ENCODE results near the gene TFEC.

DNA sequence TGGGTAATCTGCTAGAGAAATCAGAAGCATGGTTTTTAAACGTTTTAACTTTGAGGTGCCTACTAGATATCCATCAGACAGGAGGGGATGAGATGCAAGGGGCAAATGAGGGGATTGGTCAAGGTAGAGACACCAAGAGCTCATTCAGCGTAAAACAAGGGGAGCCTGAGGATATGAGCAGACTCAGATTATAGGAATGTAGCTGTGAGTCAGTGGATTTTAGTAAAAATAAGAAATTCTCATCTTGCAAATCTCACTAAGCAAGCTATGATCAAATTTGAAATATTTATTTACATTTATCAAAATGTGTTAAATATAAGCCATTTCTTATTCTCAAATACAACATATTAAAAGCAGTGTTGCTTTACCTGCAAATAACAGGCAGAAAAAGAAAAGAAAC is 21.4 kb upstream of the TFEC start:
- TF ChIP-seq, protein P1, sequence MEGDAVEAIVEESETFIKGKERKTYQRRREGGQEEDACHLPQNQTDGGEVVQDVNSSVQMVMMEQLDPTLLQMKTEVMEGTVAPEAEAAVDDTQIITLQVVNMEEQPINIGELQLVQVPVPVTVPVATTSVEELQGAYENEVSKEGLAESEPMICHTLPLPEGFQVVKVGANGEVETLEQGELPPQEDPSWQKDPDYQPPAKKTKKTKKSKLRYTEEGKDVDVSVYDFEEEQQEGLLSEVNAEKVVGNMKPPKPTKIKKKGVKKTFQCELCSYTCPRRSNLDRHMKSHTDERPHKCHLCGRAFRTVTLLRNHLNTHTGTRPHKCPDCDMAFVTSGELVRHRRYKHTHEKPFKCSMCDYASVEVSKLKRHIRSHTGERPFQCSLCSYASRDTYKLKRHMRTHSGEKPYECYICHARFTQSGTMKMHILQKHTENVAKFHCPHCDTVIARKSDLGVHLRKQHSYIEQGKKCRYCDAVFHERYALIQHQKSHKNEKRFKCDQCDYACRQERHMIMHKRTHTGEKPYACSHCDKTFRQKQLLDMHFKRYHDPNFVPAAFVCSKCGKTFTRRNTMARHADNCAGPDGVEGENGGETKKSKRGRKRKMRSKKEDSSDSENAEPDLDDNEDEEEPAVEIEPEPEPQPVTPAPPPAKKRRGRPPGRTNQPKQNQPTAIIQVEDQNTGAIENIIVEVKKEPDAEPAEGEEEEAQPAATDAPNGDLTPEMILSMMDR (IDR thresholded peaks at IDR 0.05): no peak
- no peak for TF ChIP-seq ELF1 (IDR thresholded peaks at IDR 0.05)
